Measurements from ENCODE around the gene SART3. TPM values are rescaled to one million over a fixed set of nuclear protein-coding genes. Genes with fewer than 3 reads are reported as not detected.

Gene SART3
- total RNA-seq, 4 donors from 2014 or later, result 28.7 to 71.8 (median 53.2) TPM

- peak; percentile 66 for ATAC-seq
- Histone ChIP-seq H3K36me3 (no peaks in the 10 kb centered on the region), H3K27me3 (no peaks in the 10 kb centered on the region), H3K27ac (peak within 1 kb of the TSS in 3 of 4 donors; percentile 17 to 27 (median 24)), H3K4me1 (peaks cover 0 to 10% (median 0%) of the 10 kb centered on the region in 3 donors), H3K4me3 (peak within 1 kb of the TSS in 1 of 2 donors; percentile 41), H3K9me3 (no peaks in the 10 kb centered on the region)
- TF ChIP-seq POLR2A (IDR thresholded peaks at IDR 0.05), result no peak
- TF ChIP-seq CTCF (IDR thresholded peaks at IDR 0.05), result no peak
- no peak for TF ChIP-seq POLR2AphosphoS5 (IDR thresholded peaks at IDR 0.05)
- no peak for TF ChIP-seq EP300 (IDR thresholded peaks at IDR 0.05)
- WGBS, 2 donors (ENCODE audit: low coverage in 1 of 2), result 51 to 60% methylated on average over 1 to 6 of the region's 27 CpGs
Measured at GRCh38 chr12:108597559-108598471, 36.8 kb upstream of the SART3 start, which contains the start of gene TMEM119. Gene TMEM119, minus strand, starts transcription at chr12:108598084. Its CDS starts 5,701 bp downstream, at chr12:108592383.

- 73% methylated on average over 2 of the region's 10 CpGs; no CpG with 5 or more reads in 1 of the 2 donors for WGBS, 2 donors (ENCODE audit: low coverage in 1 of 2)
- Histone ChIP-seq H3K9me3 (no peaks in the 10 kb centered on the region), H3K27ac (peak overlapping the region in 1 of 4 donors; percentile 17), H3K27me3 (no peaks in the 10 kb centered on the region), H3K4me3 (peak overlapping the region in 1 of 2 donors; percentile 41), H3K4me1 (peaks cover 0 to 10% (median 0%) of the 10 kb centered on the region in 3 donors), H3K36me3 (no peaks in the 10 kb centered on the region)
- ATAC-seq, result no peak
- no peak for TF ChIP-seq POLR2AphosphoS5 (IDR thresholded peaks at IDR 0.05)
- no peak for TF ChIP-seq CTCF (IDR thresholded peaks at IDR 0.05)
- TF ChIP-seq EP300 (IDR thresholded peaks at IDR 0.05), result no peak
- TF ChIP-seq POLR2A (IDR thresholded peaks at IDR 0.05), result no peak
Measured at GRCh38 chr12:108596854-108597558, 36.0 kb upstream of the SART3 start.

GRCh38 chr12:108595711-108596647 lies 35.0 kb upstream of the SART3 start:
- TF ChIP-seq EP300 (IDR thresholded peaks at IDR 0.05), result no peak
- no peak for TF ChIP-seq CTCF (IDR thresholded peaks at IDR 0.05)
- TF ChIP-seq POLR2AphosphoS5 (IDR thresholded peaks at IDR 0.05), result no peak
- no peak for TF ChIP-seq POLR2A (IDR thresholded peaks at IDR 0.05)
- no peaks in the 10 kb centered on the region for H3K27me3 ChIP-seq
- no peaks in the 10 kb centered on the region for H3K9me3 ChIP-seq
- H3K4me3 ChIP-seq, result peak overlapping the region in 1 of 2 donors; percentile 41
- ATAC-seq, result no peak
- WGBS, 2 donors (ENCODE audit: low coverage in 1 of 2), result 53 to 59% methylated on average over 2 to 7 of the region's 17 CpGs
- no peaks in the 10 kb centered on the region for H3K36me3 ChIP-seq
- H3K27ac ChIP-seq, result peak overlapping the region in 1 of 4 donors; percentile 24
- H3K4me1 ChIP-seq, result peaks cover 0 to 10% (median 0%) of the 10 kb centered on the region in 3 donors

- WGBS, 2 donors (ENCODE audit: low coverage in 1 of 2), result 82 to 84% methylated on average over 7 of the region's 7 CpGs
- H3K27ac ChIP-seq, result no peak overlapping the region
- peaks cover 0 to 10% (median 0%) of the 10 kb centered on the region in 3 donors for H3K4me1 ChIP-seq
- H3K9me3 ChIP-seq, result no peaks in the 10 kb centered on the region
- ATAC-seq, result no peak
- no peaks in the 10 kb centered on the region for H3K27me3 ChIP-seq
- H3K36me3 ChIP-seq, result no peaks in the 10 kb centered on the region
- TF ChIP-seq EP300 (IDR thresholded peaks at IDR 0.05) (no peak), POLR2A (IDR thresholded peaks at IDR 0.05) (no peak), POLR2AphosphoS5 (IDR thresholded peaks at IDR 0.05) (no peak), CTCF (IDR thresholded peaks at IDR 0.05) (no peak)
- H3K4me3 ChIP-seq, result no peak overlapping the region
Measured at GRCh38 chr12:108594960-108595710, 34.2 kb upstream of the SART3 start.

Measured in gastroesophageal sphincter (tissue), 4 donors.